T1000 (cell line): ENCODE measurements around the gene PERM1.
A peak's percentile ranks its signal among the peaks of the same experiment; 100 is the strongest.
"Not testable (repeated sequence)": the region's sequence is repeated elsewhere in the genome, so short reads cannot be mapped to it uniquely, and the experiment has no call there.

Experiments used
- DNase-seq: peaks from one replicate; lab custom pipeline; 2025; ENCODE audit warnings: mixed read lengths; lab: John Stamatoyannopoulos, UW

Gene PERM1

GRCh38 chr1:1017397-1018320 lies 35.8 kb upstream of the PERM1 start:
- not testable (repeated sequence) for DNase-seq

GRCh38 chr1:1014799-1015681 lies 33.1 kb upstream of the PERM1 start:
- no peak for DNase-seq

DNA sequence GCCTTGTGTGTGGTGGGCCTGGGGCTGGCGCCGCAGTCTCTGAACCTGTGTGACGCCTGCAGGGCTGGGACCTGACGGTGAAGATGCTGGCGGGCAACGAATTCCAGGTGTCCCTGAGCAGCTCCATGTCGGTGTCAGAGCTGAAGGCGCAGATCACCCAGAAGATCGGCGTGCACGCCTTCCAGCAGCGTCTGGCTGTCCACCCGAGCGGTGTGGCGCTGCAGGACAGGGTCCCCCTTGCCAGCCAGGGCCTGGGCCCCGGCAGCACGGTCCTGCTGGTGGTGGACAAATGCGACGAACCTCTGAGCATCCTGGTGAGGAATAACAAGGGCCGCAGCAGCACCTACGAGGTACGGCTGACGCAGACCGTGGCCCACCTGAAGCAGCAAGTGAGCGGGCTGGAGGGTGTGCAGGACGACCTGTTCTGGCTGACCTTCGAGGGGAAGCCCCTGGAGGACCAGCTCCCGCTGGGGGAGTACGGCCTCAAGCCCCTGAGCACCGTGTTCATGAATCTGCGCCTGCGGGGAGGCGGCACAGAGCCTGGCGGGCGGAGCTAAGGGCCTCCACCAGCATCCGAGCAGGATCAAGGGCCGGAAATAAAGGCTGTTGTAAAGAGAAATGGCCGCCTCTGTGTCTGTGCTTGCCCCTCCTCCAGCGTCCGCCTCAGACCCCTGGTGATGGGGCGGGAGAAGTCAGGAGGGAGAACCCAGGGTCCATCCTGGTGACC lies 32.2 kb upstream of the PERM1 start:
- DNase-seq, result no peak

DNA sequence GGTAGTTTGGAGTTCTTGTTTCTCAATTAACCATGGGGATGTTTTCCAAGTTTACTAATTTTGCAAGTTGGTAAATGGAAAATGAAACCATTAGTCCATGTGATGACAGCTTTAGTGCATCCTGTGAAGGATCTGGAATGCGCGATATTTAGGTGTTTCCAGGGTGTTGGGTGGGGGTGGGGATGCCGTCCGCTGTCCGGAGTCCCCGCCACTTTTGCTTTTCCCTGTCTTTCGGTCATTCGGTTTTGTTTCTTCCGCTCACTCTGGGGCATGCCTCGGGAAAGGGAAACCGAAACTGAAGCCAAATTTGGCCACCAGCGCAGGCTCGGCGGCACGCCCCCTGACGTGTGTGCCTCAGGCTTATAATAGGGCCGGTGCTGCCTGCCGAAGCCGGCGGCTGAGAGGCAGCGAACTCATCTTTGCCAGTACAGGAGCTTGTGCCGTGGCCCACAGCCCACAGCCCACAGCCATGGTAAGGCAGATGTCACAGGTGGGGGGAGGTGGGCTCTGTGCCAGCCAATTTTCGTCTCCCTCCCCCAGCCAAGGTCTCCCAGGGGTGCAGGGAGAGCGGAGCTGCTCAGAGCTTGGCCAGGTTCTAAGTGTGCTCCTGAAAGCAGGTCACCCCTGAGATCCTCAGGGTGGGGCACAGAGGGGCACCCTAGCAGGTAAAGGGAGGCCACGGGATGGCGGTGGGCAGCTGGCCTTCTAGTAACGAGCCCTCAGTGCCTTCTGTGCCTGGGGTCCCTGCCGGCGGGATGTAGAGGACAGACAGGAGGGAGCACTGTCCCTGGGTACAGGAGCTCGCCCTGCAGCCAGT lies 31.4 kb upstream of the PERM1 start, which contains the start of gene ISG15:
Gene ISG15 (plus strand): TSS at position 393 of the 817 bp plus-strand sequence. CDS start 77 bp downstream, at position 470.
- peak; percentile 84 for DNase-seq

DNA sequence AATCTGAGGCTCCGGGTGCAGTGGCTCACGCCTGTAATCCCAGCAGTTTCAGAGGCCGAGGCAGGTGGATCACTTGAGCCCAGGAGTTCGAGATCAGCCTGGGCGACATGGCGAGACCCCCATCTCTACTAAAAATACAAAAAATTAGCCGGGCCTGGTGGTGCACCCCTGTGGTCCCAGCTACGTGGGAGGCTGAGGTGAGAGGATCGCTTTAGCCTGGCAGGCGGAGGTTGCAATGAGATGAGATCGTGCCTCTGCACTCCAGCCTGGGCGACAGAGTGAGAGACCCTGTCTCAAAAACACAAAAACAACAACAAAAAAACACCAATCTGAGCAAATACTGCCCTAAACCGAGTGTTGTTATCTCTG lies 30.8 kb upstream of the PERM1 start:
- not testable (repeated sequence) for DNase-seq

- DNase-seq, result no peak
These were observed 29.6 kb upstream of the PERM1 start for GRCh38 chr1:1011396-1011949.

DNA sequence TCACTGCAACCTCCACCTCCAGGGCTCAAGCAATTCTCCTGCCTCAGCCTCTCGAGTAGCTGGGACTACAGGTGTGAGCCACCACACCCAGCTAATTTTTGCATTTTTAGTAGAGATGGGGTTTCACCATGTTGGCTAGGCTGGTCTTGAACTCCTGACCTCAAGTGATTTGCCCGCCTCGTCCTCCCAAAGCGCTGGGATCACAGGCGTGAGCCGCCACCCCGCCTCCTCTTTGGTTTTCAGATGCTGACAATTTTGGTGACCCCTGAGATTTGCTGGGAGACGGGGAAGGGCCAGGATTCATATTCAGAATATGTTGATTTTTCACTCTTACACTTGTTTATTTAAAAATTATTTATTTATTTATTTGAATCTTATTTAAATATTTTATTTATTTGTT lies 28.2 kb upstream of the PERM1 start:
- not testable (repeated sequence) for DNase-seq

GRCh38 chr1:1006305-1007159 lies 24.6 kb upstream of the PERM1 start:
- DNase-seq, result no peak

DNA sequence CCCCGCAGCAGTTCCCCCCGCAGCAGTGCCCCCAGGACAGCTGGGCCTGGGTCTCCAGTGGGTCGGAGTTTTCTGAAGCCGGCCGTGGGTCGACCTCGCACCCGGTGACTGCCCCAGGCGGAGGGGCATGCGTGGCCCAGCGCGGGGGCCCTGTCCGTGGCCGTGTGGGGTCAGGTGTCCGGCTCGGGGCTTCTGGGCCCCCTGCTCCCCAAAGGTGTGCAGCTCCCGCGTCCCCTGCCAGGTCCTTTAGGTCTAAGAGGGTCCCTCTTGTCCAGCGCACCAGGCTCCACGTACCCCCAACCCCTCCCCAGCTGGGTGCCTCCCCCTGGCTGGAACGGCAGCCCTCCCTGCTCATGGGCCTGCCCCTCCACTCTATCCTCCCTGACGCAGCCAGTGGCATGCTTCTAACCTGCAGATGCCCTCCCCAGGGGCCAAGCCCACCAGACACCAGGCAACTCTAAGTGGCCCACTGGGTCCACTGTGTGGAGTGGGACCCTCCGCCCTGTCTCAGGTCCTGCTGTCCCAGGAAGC lies 23.9 kb upstream of the PERM1 start:
- DNase-seq, result no peak

DNA sequence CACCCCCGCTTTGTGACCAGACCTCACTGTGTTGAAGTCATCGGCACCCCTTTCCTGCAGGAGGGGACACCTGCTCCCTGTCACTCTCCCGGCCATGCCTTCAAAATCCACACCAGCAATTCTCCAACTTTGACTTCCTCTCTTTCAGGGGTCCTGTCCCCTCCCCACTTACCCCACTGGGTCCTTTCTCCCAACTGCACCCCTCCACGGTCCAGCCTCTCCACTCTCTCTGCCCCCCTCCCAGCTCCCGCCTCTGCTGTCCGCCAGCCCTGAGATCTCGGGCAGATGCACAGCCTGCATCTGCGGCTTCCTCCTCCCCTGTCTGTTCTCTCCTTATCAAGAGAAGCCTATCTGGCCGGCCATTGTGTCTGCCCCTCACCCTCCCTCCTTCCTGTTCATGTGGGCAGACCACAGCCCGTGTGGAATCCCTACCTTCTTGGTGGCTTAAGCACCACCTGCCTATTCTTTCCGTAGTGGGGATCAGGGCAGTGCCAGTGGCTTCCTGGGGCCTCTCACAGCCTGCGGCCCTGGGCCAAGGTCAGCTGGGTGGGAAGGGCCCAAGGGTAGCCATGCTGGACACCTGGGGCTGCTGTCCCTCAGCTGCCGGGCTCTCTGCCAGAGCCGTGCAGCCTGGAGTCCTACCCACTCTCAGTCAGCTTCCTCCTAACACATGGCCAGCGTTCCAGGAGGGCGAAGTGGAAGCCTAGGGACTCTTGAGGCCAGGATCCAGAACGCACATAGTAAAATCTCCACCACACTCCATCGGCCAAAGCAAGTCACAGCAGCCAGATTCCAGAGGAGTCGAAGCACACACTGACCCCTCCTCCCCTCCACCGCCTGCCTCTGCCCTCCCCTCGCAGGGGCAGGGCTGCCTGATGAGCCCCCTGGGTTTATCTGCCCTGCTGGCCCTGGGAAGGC lies 23.1 kb upstream of the PERM1 start:
- no peak for DNase-seq

- DNase-seq, result no peak
These were observed 22.5 kb upstream of the PERM1 start for GRCh38 chr1:1004420-1004779.

DNA sequence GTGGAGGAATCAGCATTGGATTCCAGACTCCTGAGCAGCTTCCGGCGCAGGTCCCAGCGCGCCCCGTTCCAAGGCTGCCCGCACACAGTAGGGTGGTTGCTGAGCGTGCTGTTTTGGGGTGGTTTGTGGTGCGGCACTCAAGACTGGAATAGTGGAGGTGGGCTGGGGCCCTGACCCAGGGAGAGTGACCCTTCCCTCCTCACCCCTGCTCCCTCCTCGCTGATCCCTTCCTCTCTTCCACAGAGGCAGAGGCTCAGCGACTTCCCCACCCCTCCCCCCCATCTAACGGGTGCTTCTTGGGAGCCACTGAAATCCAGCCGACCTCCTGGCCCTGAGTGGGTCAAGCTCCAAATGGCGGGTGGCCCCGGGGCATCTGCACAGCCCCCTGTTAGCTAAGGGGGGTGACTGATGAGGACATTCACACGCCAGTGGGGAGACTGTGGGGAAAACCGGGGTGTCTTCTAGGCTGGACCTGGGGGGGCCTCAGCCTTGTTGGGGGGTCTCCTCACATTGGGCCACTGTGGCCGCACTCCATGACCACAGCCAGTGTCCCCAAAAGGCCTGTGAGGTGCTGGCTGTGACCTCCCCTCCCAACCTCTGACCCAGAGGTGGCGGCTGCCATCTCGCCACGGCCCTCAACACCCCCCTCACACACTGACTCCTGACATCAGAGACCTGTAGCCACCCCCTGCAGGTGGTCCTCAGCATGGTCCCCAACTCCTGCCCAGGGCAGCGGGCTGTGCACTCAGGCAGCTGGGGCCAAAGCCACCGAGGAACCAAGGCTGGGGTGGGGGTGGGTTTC lies 21.9 kb upstream of the PERM1 start:
- no peak for DNase-seq

GRCh38 chr1:1001057-1001783 lies 19.3 kb upstream of the PERM1 start:
- no peak for DNase-seq

DNA sequence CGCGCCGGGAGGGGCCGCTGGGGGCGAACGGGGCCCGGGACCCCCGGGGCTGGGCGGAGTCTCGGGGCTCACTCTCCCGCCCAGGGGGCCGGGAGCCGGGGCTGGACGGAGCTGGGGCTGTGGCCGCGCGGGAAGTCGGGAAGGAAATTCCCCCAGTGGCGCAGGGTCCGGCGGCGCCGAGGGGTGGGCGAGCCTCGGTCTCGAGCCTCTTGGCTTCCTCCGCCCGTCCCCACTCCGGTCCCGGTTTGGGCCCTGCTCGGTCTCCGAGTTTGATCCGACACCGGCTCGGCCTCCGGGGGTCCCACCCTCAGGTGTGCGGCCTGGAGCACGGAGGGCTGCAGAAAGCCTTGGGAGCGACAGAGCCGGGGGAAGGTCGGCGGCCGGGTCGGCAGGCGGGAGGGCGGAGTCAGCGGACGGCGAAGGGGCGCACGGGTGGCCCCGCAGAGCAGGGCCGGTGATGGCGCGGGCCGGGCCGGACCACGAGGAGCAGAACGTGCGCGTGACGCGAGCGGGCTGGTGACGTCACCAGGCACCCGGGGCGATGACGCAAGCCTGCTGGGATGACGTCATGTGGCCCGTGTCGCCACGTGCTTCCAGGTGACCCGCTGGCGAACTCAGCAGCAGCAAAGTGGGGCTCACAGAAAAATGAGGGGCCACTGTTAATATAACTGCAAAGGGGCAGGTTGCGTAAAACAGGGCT lies 18.6 kb upstream of the PERM1 start:
- DNase-seq, result peak; percentile 79

- peak; percentile 82 for DNase-seq
These were observed 17.9 kb upstream of the PERM1 start, which contains the start of gene HES4 for GRCh38 chr1:999725-1000356. Gene HES4 (minus strand): TSS chr1:1000097. CDS start chr1:999973, 124 bp downstream.
